Activated CD8-positive, alpha-beta T cell treated with anti-CD3 and anti-CD28 coated beads for 36 hours (primary cell): ENCODE data around the gene BAG2. TPM values are rescaled to one million over a fixed set of nuclear protein-coding genes. Genes with fewer than 3 reads are reported as not detected.

Experiments used
- ATAC-seq: fragments of 200-7000 bp; cut with Tn5 transposase; one replicate; pipeline ENCODE4 v1.10.0; 2021; ENCODE audit warnings: mild to moderate bottlenecking, moderate library complexity
- CTCF ChIA-PET: fragments of 350-600 bp; sonication (Branson Sonifier 250); formaldehyde crosslinking; loops from one replicate; lab custom pipeline; 2021; ENCODE audit warnings: antibody characterized with exemption; lab: Charles Lee
- POLR2A ChIA-PET: fragments of 350-600 bp; sonication (Branson Sonifier 250); formaldehyde crosslinking; loops from one replicate; lab custom pipeline; 2021; ENCODE audit warnings: antibody characterized with exemption; lab: Charles Lee
- DNase-seq: peaks from one replicate; pipeline ENCODE4 v3.0.0-alpha.2; 2020
- H3K27ac Mint-ChIP-seq: one replicate; pipeline ENCODE4 v1.8.0; 2021; ENCODE audit warnings: mild to moderate bottlenecking, mixed read lengths
- H3K27me3 Mint-ChIP-seq: one replicate; pipeline ENCODE4 v1.8.0; 2021; ENCODE audit warnings: mixed read lengths
- H3K36me3 Mint-ChIP-seq: one replicate; pipeline ENCODE4 v1.8.0; 2021; ENCODE audit warnings: low read depth, mixed read lengths
- H3K4me1 Mint-ChIP-seq: one replicate; pipeline ENCODE4 v1.8.0; 2021; ENCODE audit warnings: low read depth, mixed read lengths
- H3K4me3 Mint-ChIP-seq: one replicate; pipeline ENCODE4 v1.8.0; 2021; ENCODE audit warnings: mild to moderate bottlenecking, moderate library complexity, mixed read lengths
- H3K9me3 Mint-ChIP-seq: one replicate; pipeline ENCODE4 v1.8.0; 2021; ENCODE audit warnings: mixed read lengths
- CTCF ChIP-seq: fragments of 200-600 bp; IDR thresholded peaks from one replicate; pipeline ENCODE4 v1.8.0; 2022; ENCODE audit warnings: antibody characterized with exemption, mild to moderate bottlenecking
- intact Hi-C: fragments of 100-400 bp; cut with micrococcal nuclease; formaldehyde crosslinking; loops from one replicate; pipeline ENCODE4 v1.10.0; 2022
- total RNA-seq, 2 experiments: library from RNA; stranded (reverse); gene quantifications; one replicate each; pipeline ENCODE4 v1.2.3, GENCODE V29; 2021

Gene BAG2
- total RNA-seq, 2 experiments from 2014 or later: 8.4 to 8.9 TPM

GRCh38 chr6:57142178-57142525 is 30.0 kb upstream of the BAG2 start:
- ChIA-PET CTCF (no interaction called here), POLR2A (no interaction called here)
- ATAC-seq (no peak), DNase-seq (no peak)
- intact Hi-C loops: no loop called here
- Mint-ChIP-seq H3K36me3 (peaks cover 56% of the 10 kb centered on the region), H3K9me3 (no peaks in the 10 kb centered on the region), H3K27me3 (no peaks in the 10 kb centered on the region), H3K27ac (no peak overlapping the region), H3K4me1 (peaks cover 8% of the 10 kb centered on the region), H3K4me3 (no peak overlapping the region)
- TF ChIP-seq CTCF: no peak

DNA sequence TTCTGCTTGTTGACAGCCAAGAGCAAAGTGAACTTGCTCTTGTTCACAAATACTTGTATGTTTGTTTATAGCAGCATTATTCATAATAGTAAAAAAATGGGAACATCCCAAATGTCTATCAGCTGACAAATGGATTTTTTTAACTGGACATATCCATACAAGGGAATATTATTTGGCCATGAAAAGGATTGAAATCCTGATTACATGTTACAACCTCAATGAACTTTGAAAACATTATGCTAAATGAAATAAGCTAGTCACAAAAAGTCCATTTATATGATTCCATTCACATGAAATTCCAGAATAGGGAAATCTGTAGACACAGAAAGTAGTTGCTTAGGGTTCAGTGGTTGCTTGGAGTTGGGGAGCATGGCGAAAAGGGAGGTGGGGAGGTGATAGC is 28.4 kb upstream of the BAG2 start:
- H3K36me3 Mint-ChIP-seq: peaks cover 62% of the 10 kb centered on the region
- no peak overlapping the region for H3K4me3 Mint-ChIP-seq
- intact Hi-C loops: no loop called here
- ATAC-seq: no peak
- POLR2A ChIA-PET: no interaction called here
- peaks cover 17% of the 10 kb centered on the region for H3K4me1 Mint-ChIP-seq
- TF ChIP-seq CTCF: no peak
- H3K27ac Mint-ChIP-seq: no peak overlapping the region
- DNase-seq: no peak
- H3K27me3 Mint-ChIP-seq: no peaks in the 10 kb centered on the region
- CTCF ChIA-PET: interaction anchor here (1.1 kb wide), 1 partner anchor 10 kb away, joined by 3 read pairs; no protein-coding TSS in a partner anchor
- no peaks in the 10 kb centered on the region for H3K9me3 Mint-ChIP-seq

GRCh38 chr6:57147401-57147800 is 24.7 kb upstream of the BAG2 start:
- CTCF ChIA-PET: no interaction called here
- no peak for TF ChIP-seq CTCF

GRCh38 chr6:57147955-57148858 is 23.9 kb upstream of the BAG2 start:
- peaks cover 52% of the 10 kb centered on the region for H3K36me3 Mint-ChIP-seq
- intact Hi-C loops: no loop called here
- ChIA-PET POLR2A (interaction anchor here (1.0 kb wide), 2 partner anchors 28 to 59 kb away, joined by 3 to 4 read pairs; no protein-coding TSS in a partner anchor), CTCF (no interaction called here)
- no peaks in the 10 kb centered on the region for H3K27me3 Mint-ChIP-seq
- H3K4me1 Mint-ChIP-seq: peaks cover 17% of the 10 kb centered on the region
- TF ChIP-seq CTCF: no peak
- peak overlapping the region; percentile 68 for H3K27ac Mint-ChIP-seq
- H3K9me3 Mint-ChIP-seq: no peaks in the 10 kb centered on the region
- ATAC-seq: peak; percentile 81
- no peak for DNase-seq
- no peak overlapping the region for H3K4me3 Mint-ChIP-seq

More at GRCh38 chr6:57147401-57147800, 24.7 kb upstream of the BAG2 start:
- DNase-seq (no peak), ATAC-seq (no peak)
- peak overlapping the region; percentile 14 for H3K27ac Mint-ChIP-seq
- H3K27me3 Mint-ChIP-seq: no peaks in the 10 kb centered on the region
- intact Hi-C loops: no loop called here
- POLR2A ChIA-PET: interaction anchor here (1.0 kb wide), 1 partner anchor 28 kb away, joined by 4 read pairs; no protein-coding TSS in a partner anchor
- no peak overlapping the region for H3K4me3 Mint-ChIP-seq
- peaks cover 17% of the 10 kb centered on the region for H3K4me1 Mint-ChIP-seq
- H3K9me3 Mint-ChIP-seq: no peaks in the 10 kb centered on the region
- peaks cover 57% of the 10 kb centered on the region for H3K36me3 Mint-ChIP-seq

GRCh38 chr6:57158658-57159057 is 13.5 kb upstream of the BAG2 start:
- Mint-ChIP-seq H3K4me3 (no peak overlapping the region), H3K27me3 (no peaks in the 10 kb centered on the region), H3K36me3 (peaks cover 27% of the 10 kb centered on the region), H3K4me1 (peaks cover 5% of the 10 kb centered on the region), H3K9me3 (no peaks in the 10 kb centered on the region), H3K27ac (no peak overlapping the region)
- no peak for DNase-seq
- peak; percentile 62 for ATAC-seq
- intact Hi-C loops: no loop called here
- POLR2A ChIA-PET: no interaction called here
- CTCF ChIA-PET: no interaction called here
- TF ChIP-seq CTCF: no peak
